CD4-positive, alpha-beta T cell treated with Interleukin-17A for 4 hours (primary cell): ENCODE data around the gene IPO5.
"Not testable (repeated sequence)": the region's sequence is repeated elsewhere in the genome, so short reads cannot be mapped to it uniquely, and the experiment has no call there.

Experiments
- DNase-seq: peaks from one replicate; pipeline ENCODE4 v3.0.0-alpha.2; 2020; ENCODE audit warnings: mixed read lengths

IPO5 gene

GRCh38 chr13:98019186-98019585, 65.7 kb downstream of the IPO5 start:
- DNase-seq, result no peak

GRCh38 chr13:98020271-98020670, 66.8 kb downstream of the IPO5 start:
- no peak for DNase-seq

- no peak for DNase-seq
Measured at GRCh38 chr13:98022210-98022609, 68.7 kb downstream of the IPO5 start.

GRCh38 chr13:98025480-98026025, 72.1 kb downstream of the IPO5 start:
- DNase-seq, result no peak

GRCh38 chr13:98026457-98026857, 73.0 kb downstream of the IPO5 start:
- DNase-seq, result no peak

- DNase-seq, result no peak
Measured at GRCh38 chr13:98032168-98032567, 78.7 kb downstream of the IPO5 start.

- no peak for DNase-seq
Measured at GRCh38 chr13:98033277-98034247, 80.1 kb downstream of the IPO5 start.

- DNase-seq, result no peak
Measured at GRCh38 chr13:98035373-98035772, 81.9 kb downstream of the IPO5 start.

- not testable (repeated sequence) for DNase-seq
Measured at GRCh38 chr13:98036564-98037302, 83.3 kb downstream of the IPO5 start.

GRCh38 chr13:98039261-98039660, 85.8 kb downstream of the IPO5 start:
- DNase-seq, result no peak

- no peak for DNase-seq
Measured at GRCh38 chr13:98039964-98040363, 86.5 kb downstream of the IPO5 start.

- DNase-seq, result no peak
Measured at GRCh38 chr13:98041081-98041820, 87.8 kb downstream of the IPO5 start.

- DNase-seq, result no peak
Measured at GRCh38 chr13:98044301-98044700, 90.8 kb downstream of the IPO5 start.

GRCh38 chr13:98047785-98048184, 94.3 kb downstream of the IPO5 start:
- DNase-seq, result not testable (repeated sequence)

GRCh38 chr13:98048265-98048664, 94.8 kb downstream of the IPO5 start:
- DNase-seq, result no peak

GRCh38 chr13:98050041-98050466, 96.6 kb downstream of the IPO5 start:
- DNase-seq, result no peak

- no peak for DNase-seq
Measured at GRCh38 chr13:98052412-98052811, 98.9 kb downstream of the IPO5 start.

GRCh38 chr13:98054301-98054700, 100.8 kb downstream of the IPO5 start:
- no peak for DNase-seq

GRCh38 chr13:98055623-98056022, 102.1 kb downstream of the IPO5 start:
- no peak for DNase-seq

GRCh38 chr13:98056839-98057410, 103.5 kb downstream of the IPO5 start:
- DNase-seq, result no peak

GRCh38 chr13:98059276-98059675, 105.8 kb downstream of the IPO5 start:
- no peak for DNase-seq

GRCh38 chr13:98060282-98060681, 106.8 kb downstream of the IPO5 start:
- DNase-seq, result no peak
